Natural killer cell (primary cell): ENCODE results near the gene EDNRB. TPM values are rescaled to one million over a fixed set of nuclear protein-coding genes. Genes with fewer than 3 reads are reported as not detected.

ENCODE experiments used
- ATAC-seq, 3 donors: fragments of 150-1000 bp in 2 of 3; fragments of 200-7000 bp in 1 of 3; cut with Tn5 transposase; 1 replicate in 1 of 3; 2 replicates in 2 of 3; pipeline ENCODE4 v1.10.0; 2021; ENCODE audit warnings: mild to moderate bottlenecking in 2 of 3, moderate library complexity in 2 of 3
- DNase-seq, 2 donors: peaks; one replicate each; pipeline versions ENCODE4 v3.0.0 to v3.0.0-alpha.2; 2013 to 2021; ENCODE audit warnings: mixed read lengths in 1 of 2
- H3K27ac ChIP-seq: one replicate; pipeline ENCODE4 v1.5.1; 2013; ENCODE audit warnings: mild to moderate bottlenecking, low read length
- H3K27me3 ChIP-seq: one replicate; pipeline ENCODE4 v1.6.1; 2013; ENCODE audit warnings: low read length; ENCODE audit not compliant: control insufficient read depth, insufficient read depth
- H3K36me3 ChIP-seq: one replicate; pipeline ENCODE4 v1.6.1; 2013; ENCODE audit warnings: low read length; ENCODE audit not compliant: control insufficient read depth, insufficient read depth
- H3K4me1 ChIP-seq: one replicate; pipeline ENCODE4 v1.6.1; 2013; ENCODE audit warnings: low read length; ENCODE audit not compliant: control insufficient read depth, insufficient read depth
- H3K4me3 ChIP-seq: one replicate; pipeline ENCODE4 v1.5.1; 2013; ENCODE audit warnings: low read length
- H3K9me3 ChIP-seq: one replicate; pipeline ENCODE4 v1.6.1; 2013; ENCODE audit warnings: low read length; ENCODE audit not compliant: control insufficient read depth, insufficient read depth
- H3K27ac Mint-ChIP-seq, 2 donors: one replicate each; pipeline ENCODE4 v1.8.0; 2022; ENCODE audit warnings: mild to moderate bottlenecking in 2 of 2, mixed read lengths in 2 of 2, moderate library complexity in 1 of 2
- H3K27me3 Mint-ChIP-seq, 2 donors: one replicate each; pipeline ENCODE4 v1.8.0; 2022; ENCODE audit warnings: low read depth in 2 of 2, mixed read lengths in 2 of 2
- H3K36me3 Mint-ChIP-seq: one replicate; pipeline ENCODE4 v1.8.0; 2022; ENCODE audit warnings: mixed read lengths
- H3K4me1 Mint-ChIP-seq, 2 donors: one replicate each; pipeline ENCODE4 v1.8.0; 2022; ENCODE audit warnings: mixed read lengths in 2 of 2
- H3K4me3 Mint-ChIP-seq: one replicate; pipeline ENCODE4 v1.8.0; 2022; ENCODE audit warnings: mild to moderate bottlenecking, moderate library complexity, mixed read lengths
- H3K9me3 Mint-ChIP-seq, 2 donors: one replicate each; pipeline ENCODE4 v1.8.0; 2022; ENCODE audit warnings: mixed read lengths in 2 of 2
- whole genome bisulfite sequencing: methylation state at CpG from one replicate; pipeline ENCODE4 v1.1.7; 2013; ENCODE audit warnings: missing lambda C conversion rate; ENCODE audit not compliant: insufficient coverage; 5-methylcytosine and 5-hydroxymethylcytosine counted together
- intact Hi-C: fragments of 100-400 bp; cut with micrococcal nuclease; formaldehyde crosslinking; loops from one replicate; pipeline ENCODE4 v1.14.2; 2022
- total RNA-seq, 4 donors: library from RNA; stranded (reverse); fragments of 120-200 nt in 1 of 4; gene quantifications; one replicate each; pipeline versions ENCODE4 v1.2.3 to v1.2.4, GENCODE V29; 2013 to 2022
- TF ChIP-seq, protein P1 (sequence below): fragments of 200-600 bp; IDR thresholded peaks from one replicate; pipeline ENCODE4 v1.8.0; 2022; ENCODE audit warnings: antibody characterized with exemption

EDNRB gene
- total RNA-seq, 3 donors from 2014 or later (not counting 1 experiment from before 2014, with no cell fraction given) = not detected

DNA sequence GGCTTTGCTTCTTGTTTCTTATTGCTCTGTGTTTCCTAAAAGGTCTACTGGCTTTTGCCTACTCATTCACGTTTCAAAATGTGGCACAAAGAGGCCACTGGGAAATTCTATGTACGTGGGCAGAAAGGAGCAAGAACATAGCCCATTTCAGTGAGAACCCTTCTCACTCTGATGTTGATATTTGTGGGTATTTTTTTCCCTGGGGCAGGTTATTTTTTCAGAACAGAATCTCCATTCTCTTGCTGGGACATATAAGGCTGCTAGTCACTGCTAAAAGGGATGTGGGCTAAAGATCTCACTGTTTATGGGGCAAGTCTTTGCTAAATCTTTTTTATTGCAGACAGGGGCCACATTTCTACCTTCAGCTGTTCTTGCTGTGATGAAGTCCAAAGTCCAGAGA lies 27.1 kb downstream of the EDNRB start:
- no peak for ATAC-seq
- Mint-ChIP-seq H3K27me3 (peaks cover 0 to 11% of the 10 kb centered on the region in 2 donors), H3K4me1 (no peaks in the 10 kb centered on the region), H3K36me3 (no peaks in the 10 kb centered on the region), H3K9me3 (peaks cover 0 to 4% of the 10 kb centered on the region in 2 donors), H3K4me3 (no peak overlapping the region), H3K27ac (no peak overlapping the region)
- TF ChIP-seq, protein P1, sequence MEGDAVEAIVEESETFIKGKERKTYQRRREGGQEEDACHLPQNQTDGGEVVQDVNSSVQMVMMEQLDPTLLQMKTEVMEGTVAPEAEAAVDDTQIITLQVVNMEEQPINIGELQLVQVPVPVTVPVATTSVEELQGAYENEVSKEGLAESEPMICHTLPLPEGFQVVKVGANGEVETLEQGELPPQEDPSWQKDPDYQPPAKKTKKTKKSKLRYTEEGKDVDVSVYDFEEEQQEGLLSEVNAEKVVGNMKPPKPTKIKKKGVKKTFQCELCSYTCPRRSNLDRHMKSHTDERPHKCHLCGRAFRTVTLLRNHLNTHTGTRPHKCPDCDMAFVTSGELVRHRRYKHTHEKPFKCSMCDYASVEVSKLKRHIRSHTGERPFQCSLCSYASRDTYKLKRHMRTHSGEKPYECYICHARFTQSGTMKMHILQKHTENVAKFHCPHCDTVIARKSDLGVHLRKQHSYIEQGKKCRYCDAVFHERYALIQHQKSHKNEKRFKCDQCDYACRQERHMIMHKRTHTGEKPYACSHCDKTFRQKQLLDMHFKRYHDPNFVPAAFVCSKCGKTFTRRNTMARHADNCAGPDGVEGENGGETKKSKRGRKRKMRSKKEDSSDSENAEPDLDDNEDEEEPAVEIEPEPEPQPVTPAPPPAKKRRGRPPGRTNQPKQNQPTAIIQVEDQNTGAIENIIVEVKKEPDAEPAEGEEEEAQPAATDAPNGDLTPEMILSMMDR = no peak
- Histone ChIP-seq H3K4me3 (no peak overlapping the region), H3K36me3 (no peaks in the 10 kb centered on the region), H3K27me3 (no peaks in the 10 kb centered on the region), H3K27ac (no peak overlapping the region), H3K9me3 (no peaks in the 10 kb centered on the region), H3K4me1 (no peaks in the 10 kb centered on the region)
- no peak for DNase-seq
- WGBS = 63% methylated on average over 2 of the region's 2 CpGs
- intact Hi-C loops = no loop called here

DNA sequence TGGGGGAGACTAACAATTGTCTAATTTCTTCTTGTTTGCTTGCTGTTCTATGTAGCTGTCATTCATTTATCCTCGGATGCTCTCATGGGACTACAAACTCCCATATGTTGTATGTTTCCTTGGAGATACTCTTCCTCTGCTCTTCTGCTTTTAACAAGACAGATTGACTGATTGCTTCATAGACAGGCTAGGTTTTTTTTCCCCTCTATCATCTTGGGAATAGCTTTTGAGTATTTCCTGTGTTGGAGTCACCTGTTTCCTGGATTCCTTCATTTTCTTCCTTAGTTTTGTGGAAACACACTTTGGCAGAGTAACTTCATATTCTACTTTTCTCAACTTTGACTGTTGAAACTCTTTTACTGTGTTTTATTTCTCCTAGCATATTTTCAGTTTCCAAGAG lies 27.6 kb downstream of the EDNRB start:
- WGBS = 63% methylated on average over 1 of the region's 1 CpG
- no peaks in the 10 kb centered on the region for H3K27me3 ChIP-seq
- no peak for ATAC-seq

DNA sequence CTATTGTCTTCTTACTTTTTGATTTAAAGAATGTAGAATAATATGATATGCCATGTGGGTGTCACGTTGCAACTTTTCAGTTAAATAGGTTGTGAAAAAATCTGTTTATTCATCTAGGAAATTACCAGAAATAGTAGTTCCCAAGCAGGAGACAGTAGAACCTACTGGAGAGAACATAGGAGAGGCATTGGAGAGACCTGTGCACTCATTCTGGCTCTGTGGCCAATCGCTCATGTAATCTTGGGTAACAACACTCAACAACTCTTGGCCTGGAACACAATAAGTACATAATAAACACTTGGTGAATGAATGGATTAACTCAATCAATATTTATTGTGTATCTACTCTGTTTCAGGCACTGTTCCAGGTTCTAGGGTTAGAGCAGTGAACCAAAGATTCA lies 35.3 kb downstream of the EDNRB start:
- no peak for ATAC-seq
- no peak for DNase-seq
- Histone ChIP-seq H3K4me1 (no peaks in the 10 kb centered on the region), H3K36me3 (no peaks in the 10 kb centered on the region), H3K27ac (no peak overlapping the region), H3K4me3 (no peak overlapping the region), H3K27me3 (no peaks in the 10 kb centered on the region), H3K9me3 (no peaks in the 10 kb centered on the region)
- Mint-ChIP-seq H3K27me3 (peaks cover 0 to 5% of the 10 kb centered on the region in 2 donors), H3K9me3 (peaks cover 0 to 2% of the 10 kb centered on the region in 2 donors), H3K4me1 (no peaks in the 10 kb centered on the region), H3K27ac (no peak overlapping the region), H3K36me3 (no peaks in the 10 kb centered on the region), H3K4me3 (no peak overlapping the region)
- TF ChIP-seq, protein P1 = no peak
- intact Hi-C loops = no loop called here
- WGBS = 89% methylated on average over 2 of the region's 2 CpGs

More for the DNA sequence above, 27.6 kb downstream of the EDNRB start:
- H3K4me3 ChIP-seq = no peak overlapping the region
- Mint-ChIP-seq H3K4me1 (no peaks in the 10 kb centered on the region), H3K27me3 (peaks cover 0 to 11% of the 10 kb centered on the region in 2 donors), H3K4me3 (no peak overlapping the region), H3K36me3 (no peaks in the 10 kb centered on the region), H3K9me3 (peaks cover 0 to 4% of the 10 kb centered on the region in 2 donors), H3K27ac (no peak overlapping the region)
- DNase-seq = no peak
- TF ChIP-seq, protein P1 = no peak
- H3K9me3 ChIP-seq = no peaks in the 10 kb centered on the region
- no peak overlapping the region for H3K27ac ChIP-seq
- H3K4me1 ChIP-seq = no peaks in the 10 kb centered on the region
- no peaks in the 10 kb centered on the region for H3K36me3 ChIP-seq
- intact Hi-C loops = no loop called here

DNA sequence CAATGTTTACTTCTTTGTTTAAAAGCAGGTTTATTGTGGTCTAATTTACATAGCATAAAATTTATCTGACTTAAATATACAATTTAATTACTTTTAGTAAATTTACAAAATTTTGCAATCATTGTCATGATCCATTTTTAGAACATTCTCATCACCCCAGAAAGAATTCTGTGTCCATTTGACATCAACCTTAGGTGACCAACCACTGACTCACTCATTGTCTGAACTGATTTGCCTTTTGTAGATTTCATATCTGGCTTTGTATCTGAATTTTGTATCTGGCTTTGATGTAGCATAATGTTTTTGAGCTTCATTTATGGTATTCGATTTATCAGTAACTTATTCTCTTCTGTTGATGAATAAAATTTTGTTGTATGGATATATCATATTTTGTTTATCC lies 40.4 kb downstream of the EDNRB start:
- H3K4me1 Mint-ChIP-seq = no peaks in the 10 kb centered on the region
- WGBS = no CpG with 5 or more reads among the region's 1 CpG

More for the DNA sequence above, 40.4 kb downstream of the EDNRB start:
- H3K4me3 Mint-ChIP-seq = no peak overlapping the region
- no peaks in the 10 kb centered on the region for H3K27me3 ChIP-seq
- no peak for DNase-seq
- H3K4me1 ChIP-seq = no peaks in the 10 kb centered on the region
- no peaks in the 10 kb centered on the region for H3K9me3 ChIP-seq
- TF ChIP-seq, protein P1 = no peak
- no peaks in the 10 kb centered on the region for H3K36me3 ChIP-seq
- H3K27me3 Mint-ChIP-seq = peaks cover 0 to 2% of the 10 kb centered on the region in 2 donors
- no peak for ATAC-seq
- peaks cover 0 to 2% of the 10 kb centered on the region in 2 donors for H3K9me3 Mint-ChIP-seq
- no peak overlapping the region for H3K27ac ChIP-seq
- intact Hi-C loops = no loop called here
- no peak overlapping the region for H3K4me3 ChIP-seq
- no peak overlapping the region for H3K27ac Mint-ChIP-seq
- no peaks in the 10 kb centered on the region for H3K36me3 Mint-ChIP-seq
